HepG2 (cell line): ENCODE data around the gene CALHM5.

Experiments
- ARNT ChIP-seq: fragments of 450-650 bp; IDR thresholded peaks from 2 replicates; pipeline ENCODE4 v1.6.1; 2017
- KAT2B ChIP-seq: fragments of 150-350 bp; IDR thresholded peaks from 2 replicates; pipeline ENCODE4 v1.6.1; 2014; ENCODE audit warnings: low read depth, low read length, borderline replicate concordance
- MXI1 ChIP-seq: IDR thresholded peaks from 3 replicates; pipeline ENCODE4 v1.6.1; 2012; ENCODE audit warnings: low read depth, low read length, inconsistent platforms, borderline replicate concordance
- SNAPC2 ChIP-seq: sonication (generic); formaldehyde crosslinking; IDR thresholded peaks from 2 replicates; pipeline ENCODE4 v1.8.1; 2022; ENCODE audit warnings: mild to moderate bottlenecking, missing genetic modification reagents
- TF ChIP-seq, protein P1 (sequence below), 2 experiments: sonication (generic) in 1 of 2; formaldehyde crosslinking in 1 of 2; IDR thresholded peaks; 2 replicates each; pipeline versions ENCODE4 v1.5.1 to v1.6.1; 2011 to 2020; ENCODE audit warnings: borderline replicate concordance in 1 of 2, low read depth in 1 of 2, low read length in 1 of 2, mild to moderate bottlenecking in 1 of 2, missing genetic modification reagents in 1 of 2, moderate library complexity in 1 of 2

DNA sequence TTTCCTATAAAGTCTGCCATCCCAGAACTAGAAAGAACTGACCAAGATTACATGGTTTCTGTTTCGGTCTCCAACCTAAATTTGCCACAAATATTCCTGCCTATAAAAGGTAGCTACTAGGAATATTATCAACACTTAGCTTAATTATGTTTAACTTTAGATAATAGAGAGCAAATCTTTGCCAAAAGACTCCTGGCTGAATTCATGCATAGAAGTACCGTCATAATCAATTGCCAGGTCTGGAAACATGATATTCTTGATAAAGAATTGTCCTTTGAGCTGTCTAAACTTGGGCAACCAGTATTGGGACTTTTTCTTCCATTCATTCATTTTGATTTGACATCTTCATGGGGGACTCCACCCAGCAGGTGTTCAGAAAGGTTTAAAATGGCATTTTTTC, 27.8 kb upstream of the CALHM5 start:
- no peak for TF ChIP-seq KAT2B
- TF ChIP-seq MXI1 = no peak
- TF ChIP-seq ARNT = no peak
- TF ChIP-seq SNAPC2 (CRISPR knock-in tag) = no peak
- TF ChIP-seq, protein P1, sequence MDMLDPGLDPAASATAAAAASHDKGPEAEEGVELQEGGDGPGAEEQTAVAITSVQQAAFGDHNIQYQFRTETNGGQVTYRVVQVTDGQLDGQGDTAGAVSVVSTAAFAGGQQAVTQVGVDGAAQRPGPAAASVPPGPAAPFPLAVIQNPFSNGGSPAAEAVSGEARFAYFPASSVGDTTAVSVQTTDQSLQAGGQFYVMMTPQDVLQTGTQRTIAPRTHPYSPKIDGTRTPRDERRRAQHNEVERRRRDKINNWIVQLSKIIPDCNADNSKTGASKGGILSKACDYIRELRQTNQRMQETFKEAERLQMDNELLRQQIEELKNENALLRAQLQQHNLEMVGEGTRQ (IDR thresholded peaks at IDR 0.05; ENCODE audit: low read depth, low read length) = no peak
- TF ChIP-seq, protein P1 (CRISPR knock-in tag; IDR thresholded peaks at IDR 0.05; ENCODE audit: borderline replicate concordance) = no peak
